WTC11 (cell line): ENCODE data around the gene NR2F6. TPM values are rescaled to one million over a fixed set of nuclear protein-coding genes. Genes with fewer than 3 reads are reported as not detected.

ENCODE experiments used
- ATAC-seq: fragments of 200-7000 bp; cut with Tn5 transposase; 2 replicates; pipeline ENCODE4 v1.10.0; 2021; ENCODE audit warnings: mild to moderate bottlenecking, moderate library complexity
- CTCF ChIA-PET: fragments of 300-600 bp; sonication (Branson Sonifier 250); formaldehyde crosslinking; loops from one replicate; lab custom pipeline; 2021; ENCODE audit warnings: antibody characterized with exemption; lab: Charles Lee
- POLR2A ChIA-PET: fragments of 350-600 bp; sonication (Branson Sonifier 250); formaldehyde crosslinking; loops from one replicate; lab custom pipeline; 2021; ENCODE audit warnings: antibody characterized with exemption; lab: Charles Lee
- DNase-seq: peaks from one replicate; pipeline ENCODE4 v3.0.0; 2021; ENCODE audit warnings: low spot score
- H3K27ac Mint-ChIP-seq: 2 replicates; pipeline ENCODE4 v1.8.0; 2021; ENCODE audit warnings: mixed read lengths
- H3K27me3 Mint-ChIP-seq: 2 replicates; pipeline ENCODE4 v1.8.0; 2021; ENCODE audit warnings: low read depth, mild to moderate bottlenecking, moderate library complexity, mixed read lengths
- H3K36me3 Mint-ChIP-seq: 2 replicates; pipeline ENCODE4 v1.8.0; 2021; ENCODE audit warnings: mixed read lengths
- H3K4me1 Mint-ChIP-seq: 2 replicates; pipeline ENCODE4 v1.8.0; 2022; ENCODE audit warnings: mixed read lengths
- H3K4me3 Mint-ChIP-seq: 2 replicates; pipeline ENCODE4 v1.8.0; 2021; ENCODE audit warnings: mild to moderate bottlenecking, moderate library complexity, mixed read lengths
- H3K9me3 Mint-ChIP-seq: 2 replicates; pipeline ENCODE4 v1.8.0; 2021; ENCODE audit warnings: mixed read lengths
- CBFB ChIP-seq: sonication (generic); formaldehyde crosslinking; IDR thresholded peaks from 2 replicates; pipeline ENCODE4 v1.8.1; 2022; ENCODE audit warnings: mild to moderate bottlenecking, low read depth, missing genetic modification reagents
- GABPB1 ChIP-seq: sonication (generic); formaldehyde crosslinking; IDR thresholded peaks from 2 replicates; pipeline ENCODE4 v1.8.1; 2023; ENCODE audit warnings: mild to moderate bottlenecking, missing genetic modification reagents
- IRF1 ChIP-seq: sonication (generic); formaldehyde crosslinking; IDR thresholded peaks from 2 replicates; pipeline ENCODE4 v1.8.0; 2023; ENCODE audit warnings: missing genetic modification reagents
- MYBL2 ChIP-seq: sonication (generic); formaldehyde crosslinking; IDR thresholded peaks from 2 replicates; pipeline ENCODE4 v1.8.1; 2023; ENCODE audit warnings: mild to moderate bottlenecking, moderate library complexity, missing genetic modification reagents
- PRDM15 ChIP-seq: sonication (generic); formaldehyde crosslinking; IDR thresholded peaks from 2 replicates; pipeline ENCODE4 v1.8.0; 2022; ENCODE audit warnings: missing genetic modification reagents
- PRRX2 ChIP-seq: fragments of 250-450 bp; sonication (Bioruptor Pico); IDR thresholded peaks from 2 replicates; pipeline ENCODE4 v1.8.0; 2021; ENCODE audit warnings: mild to moderate bottlenecking
- SP1 ChIP-seq: sonication (generic); formaldehyde crosslinking; conservative IDR thresholded peaks from 2 replicates; pipeline ENCODE4 v1.8.1; 2022; ENCODE audit warnings: missing genetic modification reagents
- TEAD1 ChIP-seq: sonication (generic); formaldehyde crosslinking; IDR thresholded peaks from 2 replicates; pipeline ENCODE4 v1.8.0; 2022; ENCODE audit warnings: mild to moderate bottlenecking, missing genetic modification reagents
- USF1 ChIP-seq: sonication (generic); formaldehyde crosslinking; IDR thresholded peaks from 2 replicates; pipeline ENCODE4 v1.8.0; 2022; ENCODE audit warnings: mild to moderate bottlenecking, missing genetic modification reagents
- ZNF121 ChIP-seq: sonication (generic); formaldehyde crosslinking; IDR thresholded peaks from 2 replicates; pipeline ENCODE4 v1.8.0; 2023; ENCODE audit warnings: missing genetic modification reagents
- ZNF263 ChIP-seq: sonication (generic); formaldehyde crosslinking; IDR thresholded peaks from 2 replicates; pipeline ENCODE4 v1.8.1; 2022; ENCODE audit warnings: low read depth, mild to moderate bottlenecking, moderate library complexity, missing genetic modification reagents
- ZNF423 ChIP-seq: fragments of 250-450 bp; sonication (Bioruptor Pico); IDR thresholded peaks from 2 replicates; pipeline ENCODE4 v2.1.2; 2022; ENCODE audit warnings: mild to moderate bottlenecking, moderate library complexity
- total RNA-seq: library from RNA; stranded (reverse); gene quantifications from 3 replicates; pipeline ENCODE4 v1.2.3, GENCODE V29; 2021
- TF ChIP-seq, protein P1 (sequence below): sonication (generic); formaldehyde crosslinking; IDR thresholded peaks from 2 replicates; pipeline ENCODE4 v1.8.1; 2022; ENCODE audit warnings: mild to moderate bottlenecking, missing genetic modification reagents, moderate library complexity, borderline replicate concordance
- TF ChIP-seq, protein P2 (sequence below): sonication (generic); formaldehyde crosslinking; IDR thresholded peaks from 2 replicates; pipeline ENCODE4 v1.8.0; 2022; ENCODE audit warnings: mild to moderate bottlenecking, missing genetic modification reagents
- TF ChIP-seq, protein P3 (sequence below): sonication (generic); formaldehyde crosslinking; IDR thresholded peaks from 2 replicates; pipeline ENCODE4 v1.8.1; 2023; ENCODE audit warnings: mild to moderate bottlenecking, missing genetic modification reagents, moderate library complexity
- TF ChIP-seq, protein P4 (sequence below): sonication (generic); formaldehyde crosslinking; conservative IDR thresholded peaks from 2 replicates; pipeline ENCODE4 v1.8.1; 2023; ENCODE audit warnings: mild to moderate bottlenecking, low read depth, missing genetic modification reagents, moderate library complexity

The NR2F6 gene
- total RNA-seq, 1 experiment from 2014 or later: 145 TPM

DNA sequence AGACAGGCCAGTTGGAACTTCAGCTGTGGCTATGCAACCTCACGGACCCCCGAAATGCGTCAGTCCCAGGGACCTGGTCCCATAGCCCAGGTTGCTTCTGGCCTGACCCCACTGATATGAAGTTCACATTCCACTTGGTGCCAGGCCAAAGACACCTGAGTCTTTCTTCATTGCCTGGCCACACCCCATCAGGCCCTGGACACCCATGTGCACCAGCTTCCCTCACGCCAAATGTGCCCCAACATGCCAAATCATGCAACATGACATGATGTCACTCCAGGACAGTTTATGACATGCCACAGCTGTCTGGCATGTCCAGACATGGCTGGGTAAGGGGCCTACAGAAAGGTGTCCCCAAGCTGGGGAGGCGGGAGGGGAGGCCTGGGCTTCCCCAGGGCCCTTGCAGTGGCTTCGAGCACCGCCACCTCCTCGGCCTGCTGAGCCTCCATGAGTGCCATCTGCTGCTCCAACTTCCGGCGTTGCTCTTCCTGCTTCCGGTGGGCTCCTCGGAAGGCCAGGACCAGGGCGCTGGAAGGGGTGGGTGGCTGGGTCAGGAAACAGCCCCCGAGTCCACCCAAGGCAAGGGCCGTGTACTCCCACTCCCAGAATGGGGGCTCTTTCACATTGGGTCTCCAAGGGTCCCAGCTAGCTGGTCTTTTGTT lies 4.3 kb upstream of the NR2F6 start:
- Mint-ChIP-seq H3K36me3 (peaks cover 8% of the 10 kb centered on the region; the same call in 1 of the 2 replicates), H3K9me3 (no peaks in the 10 kb centered on the region), H3K27ac (peak overlapping the region; percentile 99)
- POLR2A ChIA-PET: no interaction called here
- TF ChIP-seq PRDM15 (CRISPR knock-in tag) (peak; percentile 56; the same call in 1 of the 2 replicates), CBFB (CRISPR knock-in tag) (no peak), ZNF121 (CRISPR knock-in tag) (no peak)
- TF ChIP-seq, protein P1, sequence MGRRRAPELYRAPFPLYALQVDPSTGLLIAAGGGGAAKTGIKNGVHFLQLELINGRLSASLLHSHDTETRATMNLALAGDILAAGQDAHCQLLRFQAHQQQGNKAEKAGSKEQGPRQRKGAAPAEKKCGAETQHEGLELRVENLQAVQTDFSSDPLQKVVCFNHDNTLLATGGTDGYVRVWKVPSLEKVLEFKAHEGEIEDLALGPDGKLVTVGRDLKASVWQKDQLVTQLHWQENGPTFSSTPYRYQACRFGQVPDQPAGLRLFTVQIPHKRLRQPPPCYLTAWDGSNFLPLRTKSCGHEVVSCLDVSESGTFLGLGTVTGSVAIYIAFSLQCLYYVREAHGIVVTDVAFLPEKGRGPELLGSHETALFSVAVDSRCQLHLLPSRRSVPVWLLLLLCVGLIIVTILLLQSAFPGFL: no peak
- TF ChIP-seq, all 79 proteins: peak for 1
- no peak for DNase-seq
- ATAC-seq: no peak
- H3K4me3 Mint-ChIP-seq: no peak overlapping the region
- no peaks in the 10 kb centered on the region for H3K27me3 Mint-ChIP-seq
- CTCF ChIA-PET: interaction anchor here (1.0 to 3.8 kb wide), 4 partner anchors 10 to 198 kb away, joined by 3 to 38 read pairs (median 4); partner anchors contain the start of gene OCEL1
- peaks cover 30% of the 10 kb centered on the region for H3K4me1 Mint-ChIP-seq

DNA sequence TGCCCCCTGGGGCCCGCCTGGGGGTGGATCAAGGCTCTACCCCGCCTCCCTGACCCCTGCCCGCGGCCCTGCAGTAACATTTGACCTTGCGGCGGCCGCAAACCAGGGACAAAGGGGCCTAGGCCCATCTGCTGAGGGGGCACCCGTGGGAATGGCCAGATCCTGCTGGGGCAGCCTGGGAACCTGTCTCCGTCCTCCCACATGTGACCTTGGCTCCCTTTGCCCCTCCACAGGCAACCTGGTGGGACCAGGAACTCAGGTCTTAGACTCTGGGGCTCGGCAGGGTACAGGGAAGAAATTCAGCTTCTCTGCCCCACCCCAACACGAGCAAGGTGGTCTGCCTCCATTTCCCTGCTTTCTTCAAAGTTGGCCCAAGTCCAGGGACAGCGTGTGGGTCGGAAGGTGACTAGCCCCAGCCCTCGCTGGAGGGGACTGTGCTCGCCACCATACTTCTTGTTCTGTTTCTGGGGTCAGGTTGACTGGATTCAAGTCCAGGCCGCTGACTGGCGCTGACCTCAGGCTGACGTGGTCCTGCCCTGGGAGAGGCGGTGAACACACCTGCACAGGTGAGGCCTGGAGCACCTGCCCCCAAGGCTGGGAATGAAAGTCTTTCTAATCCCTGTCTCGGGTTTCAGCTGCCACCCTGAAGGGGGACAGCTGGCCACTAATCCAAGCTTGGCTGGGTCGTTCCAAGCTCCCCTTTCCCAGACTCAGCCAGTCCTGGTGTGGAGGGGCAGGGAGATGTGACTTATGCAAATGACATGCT lies 2.5 kb upstream of the NR2F6 start:
- Mint-ChIP-seq H3K4me3 (peak overlapping the region; percentile 61), H3K9me3 (no peaks in the 10 kb centered on the region), H3K4me1 (peaks cover 35% of the 10 kb centered on the region), H3K36me3 (peaks cover 5% of the 10 kb centered on the region; the same call in 1 of the 2 replicates), H3K27me3 (no peaks in the 10 kb centered on the region), H3K27ac (peak overlapping the region; percentile 99)
- DNase-seq (peak; percentile 81), ATAC-seq (peak; percentile 65)
- ChIA-PET POLR2A (interaction anchor here (0.5 to 1.6 kb wide), 11 partner anchors 11 to 691 kb away, joined by 3 to 11 read pairs (median 6); partner anchors contain the start of genes ANKLE1, BABAM1, OCEL1 and USE1), CTCF (interaction anchor here (0.7 to 3.8 kb wide), 14 partner anchors 12 to 248 kb away, joined by 3 to 38 read pairs (median 4); partner anchors contain the start of genes BABAM1, DDA1, MRPL34 and OCEL1)
- TF ChIP-seq USF1 (CRISPR knock-in tag) (peak; percentile 52; the same call in 1 of the 2 replicates), ZNF263 (CRISPR knock-in tag) (peak; percentile 68; the same call in 1 of the 2 replicates), SP1 (CRISPR knock-in tag) (0 out of 2 replicates have a peak, but pooled peaks have one; percentile 5), PRDM15 (CRISPR knock-in tag) (peak; percentile 90), ZNF423 (CRISPR knock-in tag) (peak; percentile 27; the same call in 1 of the 2 replicates), MYBL2 (no peak), TEAD1 (0 out of 2 replicates have a peak, but pooled peaks have one; percentile 6), GABPB1 (CRISPR knock-in tag) (peak; percentile 67; the same call in 1 of the 2 replicates), IRF1 (no peak), PRRX2 (CRISPR knock-in tag) (peak; percentile 27; the same call in 1 of the 2 replicates)
- TF ChIP-seq, protein P2, sequence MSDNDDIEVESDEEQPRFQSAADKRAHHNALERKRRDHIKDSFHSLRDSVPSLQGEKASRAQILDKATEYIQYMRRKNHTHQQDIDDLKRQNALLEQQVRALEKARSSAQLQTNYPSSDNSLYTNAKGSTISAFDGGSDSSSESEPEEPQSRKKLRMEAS (CRISPR knock-in tag): peak; percentile 45; the same call in 1 of the 2 replicates
- TF ChIP-seq, protein P3, sequence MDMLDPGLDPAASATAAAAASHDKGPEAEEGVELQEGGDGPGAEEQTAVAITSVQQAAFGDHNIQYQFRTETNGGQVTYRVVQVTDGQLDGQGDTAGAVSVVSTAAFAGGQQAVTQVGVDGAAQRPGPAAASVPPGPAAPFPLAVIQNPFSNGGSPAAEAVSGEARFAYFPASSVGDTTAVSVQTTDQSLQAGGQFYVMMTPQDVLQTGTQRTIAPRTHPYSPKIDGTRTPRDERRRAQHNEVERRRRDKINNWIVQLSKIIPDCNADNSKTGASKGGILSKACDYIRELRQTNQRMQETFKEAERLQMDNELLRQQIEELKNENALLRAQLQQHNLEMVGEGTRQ (CRISPR knock-in tag): 0 out of 2 replicates have a peak, but pooled peaks have one; percentile 4
- TF ChIP-seq, protein P4, sequence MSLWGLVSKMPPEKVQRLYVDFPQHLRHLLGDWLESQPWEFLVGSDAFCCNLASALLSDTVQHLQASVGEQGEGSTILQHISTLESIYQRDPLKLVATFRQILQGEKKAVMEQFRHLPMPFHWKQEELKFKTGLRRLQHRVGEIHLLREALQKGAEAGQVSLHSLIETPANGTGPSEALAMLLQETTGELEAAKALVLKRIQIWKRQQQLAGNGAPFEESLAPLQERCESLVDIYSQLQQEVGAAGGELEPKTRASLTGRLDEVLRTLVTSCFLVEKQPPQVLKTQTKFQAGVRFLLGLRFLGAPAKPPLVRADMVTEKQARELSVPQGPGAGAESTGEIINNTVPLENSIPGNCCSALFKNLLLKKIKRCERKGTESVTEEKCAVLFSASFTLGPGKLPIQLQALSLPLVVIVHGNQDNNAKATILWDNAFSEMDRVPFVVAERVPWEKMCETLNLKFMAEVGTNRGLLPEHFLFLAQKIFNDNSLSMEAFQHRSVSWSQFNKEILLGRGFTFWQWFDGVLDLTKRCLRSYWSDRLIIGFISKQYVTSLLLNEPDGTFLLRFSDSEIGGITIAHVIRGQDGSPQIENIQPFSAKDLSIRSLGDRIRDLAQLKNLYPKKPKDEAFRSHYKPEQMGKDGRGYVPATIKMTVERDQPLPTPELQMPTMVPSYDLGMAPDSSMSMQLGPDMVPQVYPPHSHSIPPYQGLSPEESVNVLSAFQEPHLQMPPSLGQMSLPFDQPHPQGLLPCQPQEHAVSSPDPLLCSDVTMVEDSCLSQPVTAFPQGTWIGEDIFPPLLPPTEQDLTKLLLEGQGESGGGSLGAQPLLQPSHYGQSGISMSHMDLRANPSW (CRISPR knock-in tag): no peak
